Kidney capillary endothelial cell (primary cell): Measurements from ENCODE around the gene MDFIC.

Source experiments
- DNase-seq: peaks from one replicate; pipeline ENCODE4 v3.0.0-alpha.2; 2018; ENCODE audit warnings: low spot score

Gene MDFIC

DNA sequence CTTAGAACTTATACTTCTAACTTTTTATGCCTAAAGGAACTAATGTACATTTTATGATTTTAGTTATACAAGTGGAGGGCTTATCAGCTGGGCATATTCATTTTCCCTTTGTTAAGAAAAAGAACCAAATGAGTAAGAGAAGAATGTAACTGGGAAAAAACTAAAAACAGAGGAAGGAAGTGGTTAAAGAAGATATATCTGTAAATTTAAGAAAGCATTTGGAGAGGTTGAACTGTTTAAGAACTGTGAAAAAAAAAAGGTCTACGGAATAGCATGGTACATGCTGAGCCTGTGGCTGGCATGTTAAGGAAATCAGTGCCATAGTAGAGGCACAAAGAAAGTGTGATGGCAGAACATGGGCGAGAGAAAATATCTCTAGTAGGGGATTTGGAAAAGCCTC, 6.2 kb downstream of the MDFIC start:
- DNase-seq = no peak

- no peak for DNase-seq
Measured at GRCh38 chr7:114929570-114929969, 7.7 kb downstream of the MDFIC start.

GRCh38 chr7:114930107-114930661, 8.3 kb downstream of the MDFIC start:
- peak; percentile 20 for DNase-seq

- no peak for DNase-seq
Measured at GRCh38 chr7:114930829-114931655, 9.1 kb downstream of the MDFIC start.

DNA sequence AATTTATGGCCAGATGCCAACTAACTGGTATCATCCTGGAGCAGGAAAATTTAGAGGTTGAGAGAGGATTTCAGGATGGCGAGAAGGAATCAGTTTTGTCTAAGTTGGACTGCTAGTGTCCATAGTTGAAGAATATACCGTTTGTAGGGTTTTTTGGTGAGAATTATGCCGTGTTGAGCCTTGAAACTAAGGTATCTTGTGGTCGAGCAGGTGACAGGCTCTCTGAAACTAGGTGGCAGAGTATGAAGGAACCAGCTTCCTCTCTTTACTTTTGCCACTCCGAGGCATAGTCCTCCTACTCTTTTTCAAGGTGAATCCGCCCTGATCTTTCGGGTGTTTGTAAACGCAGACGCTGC, 9.7 kb downstream of the MDFIC start:
- DNase-seq = no peak

DNA sequence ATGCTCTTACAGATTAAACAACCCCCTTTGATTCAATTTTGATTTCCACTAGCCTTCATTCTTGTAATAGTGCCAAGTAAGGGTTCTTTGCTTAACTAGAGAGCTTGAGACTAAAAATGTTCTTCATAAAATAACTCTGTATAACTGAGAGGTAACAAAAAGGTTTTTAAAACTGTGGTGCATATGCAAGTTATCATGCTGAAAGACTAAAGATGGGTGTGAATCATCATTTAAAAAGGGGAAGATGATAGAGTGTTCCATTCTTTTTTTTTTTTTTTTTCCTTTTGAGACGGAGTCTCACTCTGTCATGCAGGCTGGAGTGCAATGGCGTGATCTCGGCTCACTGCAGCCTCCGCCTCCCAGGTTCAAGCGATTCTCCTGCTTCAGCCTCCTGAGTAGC, 11.1 kb downstream of the MDFIC start:
- no peak for DNase-seq

DNA sequence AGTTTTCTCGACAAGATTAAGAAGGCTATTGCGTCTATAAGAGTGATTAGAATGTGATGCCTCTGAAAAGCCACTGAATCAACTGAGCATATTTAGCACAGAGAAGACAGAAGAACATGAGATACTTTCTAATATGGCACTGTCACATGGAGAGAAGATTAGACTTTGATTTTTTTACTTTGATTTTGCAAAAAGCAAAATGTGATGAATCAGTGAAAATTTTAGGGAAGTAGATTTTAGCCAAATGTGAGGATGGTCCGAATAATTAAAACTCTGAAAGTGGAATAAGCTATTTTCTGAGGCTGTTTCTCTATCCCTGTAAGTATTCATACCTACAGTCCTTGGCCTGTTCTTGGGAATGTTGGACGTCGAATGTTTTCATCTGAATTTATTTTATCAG, 11.8 kb downstream of the MDFIC start:
- no peak for DNase-seq

DNA sequence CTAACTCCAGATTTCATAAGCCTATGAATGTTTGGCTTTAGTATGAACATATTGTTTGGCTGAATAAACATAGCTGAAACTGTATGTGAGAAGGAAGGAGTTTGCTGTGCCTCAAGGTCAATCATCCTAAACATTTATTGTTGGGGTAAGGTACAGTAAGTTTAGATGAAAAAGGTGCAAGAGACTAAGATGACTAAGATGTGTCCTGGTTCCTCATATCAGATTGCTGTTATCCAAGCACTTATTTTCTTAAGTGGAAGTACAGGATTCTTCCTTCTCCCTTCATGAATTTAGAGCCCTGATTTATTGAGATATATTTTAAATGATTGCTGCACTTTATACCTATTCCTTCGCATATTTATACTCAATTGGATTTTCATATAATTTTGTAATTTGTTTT, 12.2 kb downstream of the MDFIC start:
- DNase-seq = no peak

GRCh38 chr7:114934713-114935112, 12.8 kb downstream of the MDFIC start:
- DNase-seq = no peak

DNA sequence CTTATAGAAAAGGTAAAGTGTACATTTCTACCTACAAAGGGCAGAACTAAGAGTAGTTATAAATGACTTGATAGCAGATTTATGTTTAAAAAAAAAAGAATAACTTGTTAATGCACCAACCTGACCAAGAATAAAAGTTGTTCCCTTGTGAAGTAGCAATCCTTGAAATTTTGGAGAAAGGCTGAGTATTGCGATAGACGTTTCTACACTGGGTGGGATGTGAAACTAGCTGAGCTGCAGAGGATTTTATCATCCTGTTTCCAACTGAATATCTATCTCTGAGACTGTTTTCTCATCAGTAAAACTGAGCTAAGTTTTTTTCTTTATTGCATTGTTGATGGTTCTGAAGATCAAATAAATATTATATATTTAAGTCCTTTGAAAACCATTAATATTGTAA, 14.6 kb downstream of the MDFIC start:
- DNase-seq = no peak

- peak; percentile 29 for DNase-seq
Measured at GRCh38 chr7:114937446-114937845, 15.6 kb downstream of the MDFIC start.

- DNase-seq = no peak
Measured at GRCh38 chr7:114938785-114939184, 16.9 kb downstream of the MDFIC start.

- no peak for DNase-seq
Measured at GRCh38 chr7:114939484-114940097, 17.7 kb downstream of the MDFIC start.

GRCh38 chr7:114940220-114940619, 18.3 kb downstream of the MDFIC start:
- no peak for DNase-seq

GRCh38 chr7:114941692-114942091, 19.8 kb downstream of the MDFIC start:
- no peak for DNase-seq

DNA sequence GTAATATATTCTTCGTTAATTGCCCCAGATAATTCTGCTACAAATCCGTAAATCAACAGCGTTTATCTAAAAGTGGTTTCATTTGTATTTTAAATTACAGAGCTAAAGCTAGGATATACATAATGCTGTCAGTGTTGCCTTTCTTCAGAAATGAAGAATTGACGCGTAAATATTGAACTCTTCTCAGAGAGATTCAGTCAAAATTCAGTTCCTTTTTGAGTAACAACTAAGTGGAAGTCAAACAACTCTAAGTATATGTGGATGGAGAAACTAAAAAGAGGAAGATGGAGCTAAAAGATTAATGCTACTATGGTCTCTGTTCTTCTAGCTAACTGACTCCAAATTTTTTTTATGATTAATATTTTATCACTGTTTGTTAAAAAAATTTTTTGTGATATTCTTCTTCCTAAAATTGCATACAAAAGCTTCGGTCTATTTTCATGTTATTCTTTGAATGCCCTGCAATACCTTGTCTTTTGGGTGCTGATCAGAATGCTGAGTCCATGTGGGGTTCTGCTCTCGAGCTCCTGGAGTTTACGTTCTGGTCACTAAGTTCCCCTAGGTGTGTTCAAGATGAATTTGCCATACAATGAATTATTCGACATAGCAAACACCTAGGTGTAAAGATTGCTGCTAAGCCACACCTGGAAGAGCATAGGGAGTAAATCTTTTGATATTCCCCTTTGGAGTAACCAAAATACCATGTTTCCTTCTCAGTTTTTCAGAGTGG, 20.7 kb downstream of the MDFIC start:
- no peak for DNase-seq

- DNase-seq = no peak
Measured at GRCh38 chr7:114943530-114943929, 21.6 kb downstream of the MDFIC start.

DNA sequence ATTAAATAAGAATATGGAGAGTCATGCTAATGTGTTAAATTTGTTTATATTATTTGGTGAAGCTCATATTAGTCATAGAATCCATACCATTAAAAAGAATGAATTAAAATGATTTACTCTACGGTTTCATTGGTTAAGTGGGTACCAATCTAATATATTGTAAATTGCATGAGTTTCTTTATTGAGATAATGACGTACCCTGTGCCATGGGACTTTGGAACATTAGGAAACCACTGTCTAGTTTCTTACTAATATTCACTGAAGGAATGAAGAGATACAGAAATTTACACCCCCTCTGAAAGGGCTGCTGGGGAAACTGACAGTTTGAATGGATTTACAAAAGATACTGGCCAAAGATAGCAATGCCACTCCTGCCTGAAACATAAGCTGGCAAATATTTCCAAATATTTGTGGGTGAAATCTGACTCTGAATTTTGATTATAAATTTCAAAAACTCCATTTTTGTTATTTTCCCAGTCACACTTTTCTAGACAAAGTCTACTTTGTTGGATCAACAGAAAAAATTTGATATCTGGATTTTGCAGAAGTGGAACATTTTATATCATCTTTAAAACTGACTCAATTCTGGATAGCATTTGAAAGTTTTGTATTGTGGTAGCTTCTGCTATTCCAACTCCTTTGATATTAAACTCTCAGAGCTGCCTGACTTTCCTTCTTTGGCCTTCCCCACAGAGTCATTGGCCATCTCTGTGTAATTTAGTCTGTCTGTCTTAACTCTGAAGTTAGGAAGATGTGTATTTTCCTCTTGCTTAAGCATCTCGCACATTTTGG, 22.3 kb downstream of the MDFIC start:
- DNase-seq = no peak

- DNase-seq = peak; percentile 71
Measured at GRCh38 chr7:114944745-114945625, 23.1 kb downstream of the MDFIC start.

DNA sequence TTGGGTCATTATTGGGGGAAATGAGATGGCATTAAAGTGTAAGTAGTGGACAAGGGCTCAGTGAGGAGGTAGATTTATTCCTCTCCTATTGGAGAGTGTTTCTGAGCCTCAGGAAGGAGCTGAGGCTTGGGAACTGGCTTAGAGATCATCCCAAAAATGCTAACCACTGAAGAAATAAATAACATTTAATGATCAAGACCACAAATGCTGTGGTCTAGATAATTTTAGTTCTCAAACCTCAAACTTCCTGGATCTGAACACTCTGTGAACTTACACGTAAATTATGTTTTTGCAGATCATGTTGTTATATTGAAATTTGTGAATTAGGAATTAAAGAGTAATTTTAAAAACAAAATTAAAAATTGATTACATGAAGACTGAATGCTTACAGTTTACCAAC, 27.3 kb downstream of the MDFIC start:
- DNase-seq = no peak

DNA sequence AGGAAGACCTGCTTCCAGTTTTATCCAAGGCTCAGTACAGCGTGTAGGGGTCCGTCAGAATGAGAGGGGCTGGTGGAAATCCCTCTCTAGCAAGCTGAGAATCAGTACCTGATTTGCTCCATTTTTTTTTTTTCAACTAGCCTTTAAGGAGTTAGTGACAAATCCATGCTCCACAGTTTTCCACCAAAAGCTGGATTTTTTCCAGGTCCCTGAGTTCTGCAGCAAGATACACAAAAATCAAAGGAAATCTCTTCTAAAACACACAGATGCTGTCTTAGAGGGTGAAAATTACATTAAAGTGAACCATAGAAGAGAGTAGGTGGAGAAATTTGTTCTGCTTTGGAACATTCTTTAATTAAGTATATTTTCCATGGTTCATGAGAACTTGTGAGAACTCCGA, 30.4 kb downstream of the MDFIC start:
- no peak for DNase-seq
